ENCODE data around the gene TSPAN8.

TSPAN8 gene

DNA sequence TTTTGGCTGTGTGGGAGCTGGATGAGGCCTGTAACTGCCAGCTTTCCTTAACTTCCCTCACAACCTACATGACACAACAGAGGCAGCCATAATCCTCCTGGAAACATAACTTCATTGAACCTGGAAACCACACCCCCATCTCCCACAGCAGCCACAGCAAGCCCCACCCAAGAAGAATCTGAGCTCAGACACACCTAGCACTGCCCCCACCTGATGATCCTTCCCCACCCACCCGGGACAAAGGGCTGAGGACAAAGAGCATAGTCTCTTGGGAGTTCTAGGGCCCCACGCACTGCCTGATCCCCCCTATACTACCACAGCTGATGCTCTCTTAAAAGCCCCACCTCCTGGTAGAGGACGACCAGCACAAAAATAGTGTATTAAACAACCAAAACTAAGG is 29.6 kb upstream of the TSPAN8 start:
- TF ChIP-seq POU2F2 (IDR thresholded peaks at IDR 0.05; ENCODE audit: low read depth, low read length) (no peak), PAX5 (IDR thresholded peaks at IDR 0.05; ENCODE audit: insufficient read depth, low read length, severe bottlenecking) (no peak), TAF1 (IDR thresholded peaks at IDR 0.05; ENCODE audit: low read depth, low read length) (no peak), POLR2AphosphoS5 (IDR thresholded peaks at IDR 0.05; ENCODE audit: low read depth, low read length) (no peak), POLR2A (IDR thresholded peaks at IDR 0.05; ENCODE audit: low read depth, low read length) (no peak), SPI1 (IDR thresholded peaks at IDR 0.05; ENCODE audit: low read depth, low read length) (no peak)
- FAIRE-seq = no peak
- no peak for DNase-seq (ENCODE audit: insufficient read length, low spot score)

DNA sequence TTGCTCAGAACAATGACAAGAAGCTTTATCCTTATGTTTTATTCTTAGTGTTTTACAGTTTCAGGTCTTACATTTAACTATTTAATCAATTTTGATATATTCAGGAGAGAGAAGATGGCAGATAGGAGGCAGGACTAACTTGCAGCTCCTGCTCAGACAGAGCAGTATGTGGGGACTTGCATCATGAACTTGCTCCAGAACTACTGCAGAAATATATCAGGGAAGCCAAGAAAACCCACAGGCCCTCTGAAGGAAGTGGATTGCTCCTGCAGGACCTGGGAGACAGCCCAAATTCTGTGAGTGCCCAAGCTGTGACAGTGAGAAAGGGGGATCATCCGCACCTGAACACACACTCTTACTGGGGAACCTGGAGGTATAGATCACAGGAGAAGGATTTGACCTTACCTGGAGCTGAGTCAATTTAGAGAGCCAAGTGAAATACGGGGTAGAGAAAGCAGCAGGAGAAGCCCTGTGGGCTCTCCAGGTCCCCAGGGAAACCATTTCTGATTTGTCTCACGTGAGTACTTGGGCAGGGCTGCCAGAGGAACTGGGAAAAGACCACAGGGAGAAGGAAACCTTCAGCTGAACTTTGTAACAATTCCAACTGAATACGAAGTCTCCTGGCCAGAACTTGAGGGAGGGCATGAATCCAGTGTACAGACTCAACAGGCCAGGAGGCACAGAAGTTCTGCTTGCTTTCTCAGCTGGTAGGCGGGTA is 28.9 kb upstream of the TSPAN8 start:
- FAIRE-seq (no peak), DNase-seq (ENCODE audit: insufficient read length, low spot score) (no peak)
- no peak for TF ChIP-seq PAX5 (IDR thresholded peaks at IDR 0.05; ENCODE audit: insufficient read depth, low read length, severe bottlenecking)
- no peak for TF ChIP-seq TAF1 (IDR thresholded peaks at IDR 0.05; ENCODE audit: low read depth, low read length)
- TF ChIP-seq POU2F2 (IDR thresholded peaks at IDR 0.05; ENCODE audit: low read depth, low read length) = no peak
- no peak for TF ChIP-seq POLR2A (IDR thresholded peaks at IDR 0.05; ENCODE audit: low read depth, low read length)
- TF ChIP-seq POLR2AphosphoS5 (IDR thresholded peaks at IDR 0.05; ENCODE audit: low read depth, low read length) = no peak
- no peak for TF ChIP-seq SPI1 (IDR thresholded peaks at IDR 0.05; ENCODE audit: low read depth, low read length)

DNA sequence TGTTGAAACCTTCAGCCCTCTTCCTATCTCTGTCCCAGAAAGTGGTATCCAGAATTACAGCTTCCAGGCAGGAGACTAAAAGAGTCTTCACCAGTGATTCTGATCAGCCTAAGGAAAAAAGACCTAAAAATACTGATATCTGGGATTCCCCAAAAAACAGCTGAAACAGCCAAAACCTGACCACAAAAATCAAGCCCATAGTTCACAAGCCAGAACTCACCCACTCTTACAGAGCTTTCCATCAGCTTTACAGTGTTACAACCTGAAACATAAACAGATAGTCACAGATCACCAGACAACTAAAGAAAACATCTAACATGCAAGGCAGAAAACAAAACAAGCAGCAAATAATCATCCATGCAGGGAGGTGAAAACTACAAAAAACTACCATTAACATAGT is 26.0 kb upstream of the TSPAN8 start:
- DNase-seq (ENCODE audit: insufficient read length, low spot score) = no peak
- TF ChIP-seq POLR2A (IDR thresholded peaks at IDR 0.05; ENCODE audit: low read depth, low read length) (no peak), TAF1 (IDR thresholded peaks at IDR 0.05; ENCODE audit: low read depth, low read length) (no peak), POU2F2 (IDR thresholded peaks at IDR 0.05; ENCODE audit: low read depth, low read length) (no peak), POLR2AphosphoS5 (IDR thresholded peaks at IDR 0.05; ENCODE audit: low read depth, low read length) (no peak), PAX5 (IDR thresholded peaks at IDR 0.05; ENCODE audit: insufficient read depth, low read length, severe bottlenecking) (no peak), SPI1 (IDR thresholded peaks at IDR 0.05; ENCODE audit: low read depth, low read length) (no peak)
- no peak for FAIRE-seq

DNA sequence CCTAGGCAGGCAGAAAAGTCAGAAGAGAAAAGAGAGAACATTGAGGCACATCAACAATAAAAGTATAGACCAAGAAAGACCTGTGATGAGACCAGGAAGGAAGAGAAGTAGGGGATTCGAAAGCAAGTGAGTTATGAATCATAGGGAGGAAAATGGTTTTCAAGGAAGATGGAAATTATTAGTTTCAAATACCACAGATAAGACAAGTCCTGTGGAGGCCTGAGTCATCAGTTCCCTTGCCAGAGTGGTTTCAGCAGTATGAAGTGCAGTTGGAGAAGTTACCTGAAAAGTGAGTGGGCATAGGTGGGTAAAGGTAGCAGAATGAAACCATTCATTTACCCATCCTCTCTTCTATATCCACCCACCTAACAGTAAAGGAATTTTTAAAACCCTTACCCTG is 25.2 kb upstream of the TSPAN8 start:
- FAIRE-seq (no peak), DNase-seq (ENCODE audit: insufficient read length, low spot score) (no peak)
- TF ChIP-seq SPI1 (IDR thresholded peaks at IDR 0.05; ENCODE audit: low read depth, low read length) = no peak
- TF ChIP-seq TAF1 (IDR thresholded peaks at IDR 0.05; ENCODE audit: low read depth, low read length) = no peak
- no peak for TF ChIP-seq PAX5 (IDR thresholded peaks at IDR 0.05; ENCODE audit: insufficient read depth, low read length, severe bottlenecking)
- TF ChIP-seq POU2F2 (IDR thresholded peaks at IDR 0.05; ENCODE audit: low read depth, low read length) = no peak
- no peak for TF ChIP-seq POLR2A (IDR thresholded peaks at IDR 0.05; ENCODE audit: low read depth, low read length)
- TF ChIP-seq POLR2AphosphoS5 (IDR thresholded peaks at IDR 0.05; ENCODE audit: low read depth, low read length) = no peak

- DNase-seq (ENCODE audit: insufficient read length, low spot score) (no peak), FAIRE-seq (no peak)
- TF ChIP-seq PAX5 (IDR thresholded peaks at IDR 0.05; ENCODE audit: insufficient read depth, low read length, severe bottlenecking) (no peak), TAF1 (IDR thresholded peaks at IDR 0.05; ENCODE audit: low read depth, low read length) (no peak), SPI1 (IDR thresholded peaks at IDR 0.05; ENCODE audit: low read depth, low read length) (no peak), POLR2AphosphoS5 (IDR thresholded peaks at IDR 0.05; ENCODE audit: low read depth, low read length) (no peak), POU2F2 (IDR thresholded peaks at IDR 0.05; ENCODE audit: low read depth, low read length) (no peak), POLR2A (IDR thresholded peaks at IDR 0.05; ENCODE audit: low read depth, low read length) (no peak)
Measured at GRCh38 chr12:71178162-71178561, 20.4 kb upstream of the TSPAN8 start.

DNA sequence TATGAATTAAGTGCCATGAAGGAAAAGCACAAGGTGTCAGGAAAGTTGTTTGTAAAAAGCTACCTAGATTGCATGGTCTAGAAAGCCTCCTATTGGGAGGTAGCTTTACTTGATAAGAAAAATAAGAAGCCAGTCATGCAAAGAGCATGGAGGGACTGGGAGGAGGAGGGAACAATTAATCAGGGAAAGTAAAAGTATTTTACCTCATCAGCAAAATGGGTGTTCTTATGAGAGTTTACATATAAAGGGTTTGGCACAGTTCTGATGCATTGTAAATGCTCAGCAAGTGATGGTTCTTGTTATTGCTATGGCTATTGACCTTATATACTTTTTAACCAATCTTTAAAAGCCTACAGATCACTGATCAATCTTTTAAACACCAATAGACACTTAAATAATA is 17.0 kb upstream of the TSPAN8 start:
- FAIRE-seq = no peak
- TF ChIP-seq TAF1 (IDR thresholded peaks at IDR 0.05; ENCODE audit: low read depth, low read length) (no peak), POU2F2 (IDR thresholded peaks at IDR 0.05; ENCODE audit: low read depth, low read length) (no peak), POLR2AphosphoS5 (IDR thresholded peaks at IDR 0.05; ENCODE audit: low read depth, low read length) (no peak), PAX5 (IDR thresholded peaks at IDR 0.05; ENCODE audit: insufficient read depth, low read length, severe bottlenecking) (no peak), POLR2A (IDR thresholded peaks at IDR 0.05; ENCODE audit: low read depth, low read length) (no peak), SPI1 (IDR thresholded peaks at IDR 0.05; ENCODE audit: low read depth, low read length) (no peak)
- DNase-seq (ENCODE audit: insufficient read length, low spot score) = no peak

- FAIRE-seq = no peak
- TF ChIP-seq PAX5 (IDR thresholded peaks at IDR 0.05; ENCODE audit: insufficient read depth, low read length, severe bottlenecking) (no peak), POU2F2 (IDR thresholded peaks at IDR 0.05; ENCODE audit: low read depth, low read length) (no peak), TAF1 (IDR thresholded peaks at IDR 0.05; ENCODE audit: low read depth, low read length) (no peak), POLR2AphosphoS5 (IDR thresholded peaks at IDR 0.05; ENCODE audit: low read depth, low read length) (no peak), SPI1 (IDR thresholded peaks at IDR 0.05; ENCODE audit: low read depth, low read length) (no peak), POLR2A (IDR thresholded peaks at IDR 0.05; ENCODE audit: low read depth, low read length) (no peak)
Measured at GRCh38 chr12:71174146-71174545, 16.3 kb upstream of the TSPAN8 start.

DNA sequence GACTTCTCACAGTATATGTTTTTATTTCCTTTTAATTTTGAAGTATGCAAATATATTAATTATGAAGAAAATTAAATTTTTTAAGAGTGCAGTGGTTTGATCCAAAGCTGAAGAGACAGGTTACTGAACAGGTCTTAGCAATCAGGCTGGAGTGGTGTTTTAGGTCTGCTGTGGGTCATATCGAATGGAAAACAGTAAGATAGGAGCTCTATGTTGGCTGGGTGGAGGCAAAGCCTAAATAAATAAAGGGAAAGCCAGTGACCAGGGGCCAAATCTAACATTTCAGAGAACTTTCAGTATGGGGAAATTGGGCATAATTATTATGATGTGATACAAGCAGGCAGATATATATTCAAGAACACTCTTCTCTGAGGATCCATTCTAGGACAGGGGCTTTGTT is 12.7 kb upstream of the TSPAN8 start:
- no peak for FAIRE-seq
- TF ChIP-seq PAX5 (IDR thresholded peaks at IDR 0.05; ENCODE audit: insufficient read depth, low read length, severe bottlenecking) (no peak), POU2F2 (IDR thresholded peaks at IDR 0.05; ENCODE audit: low read depth, low read length) (no peak), SPI1 (IDR thresholded peaks at IDR 0.05; ENCODE audit: low read depth, low read length) (no peak), POLR2A (IDR thresholded peaks at IDR 0.05; ENCODE audit: low read depth, low read length) (no peak), TAF1 (IDR thresholded peaks at IDR 0.05; ENCODE audit: low read depth, low read length) (no peak), POLR2AphosphoS5 (IDR thresholded peaks at IDR 0.05; ENCODE audit: low read depth, low read length) (no peak)
- no peak for DNase-seq (ENCODE audit: insufficient read length, low spot score)

More at GRCh38 chr12:71174146-71174545, 16.3 kb upstream of the TSPAN8 start:
- no peak for DNase-seq (ENCODE audit: insufficient read length, low spot score)

DNA sequence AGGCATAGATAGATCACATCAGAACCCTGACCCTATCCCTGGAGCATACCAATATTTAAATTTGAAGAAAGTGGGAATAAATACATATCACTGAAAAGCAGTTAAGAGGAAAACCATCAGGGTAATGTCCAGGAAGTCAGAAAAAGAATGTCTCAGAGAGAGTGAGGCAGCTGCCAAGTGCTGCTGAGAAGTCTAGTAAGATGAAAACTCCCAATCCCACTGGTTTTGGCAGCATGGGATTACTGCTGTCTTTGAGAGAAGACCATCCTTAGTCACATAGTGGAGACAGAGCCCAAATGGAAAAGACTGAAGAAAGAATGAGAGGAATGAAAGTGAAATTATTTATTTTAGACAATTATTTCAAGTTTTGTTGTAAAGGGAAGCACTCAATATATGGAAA is 11.5 kb upstream of the TSPAN8 start:
- FAIRE-seq (no peak), DNase-seq (ENCODE audit: insufficient read length, low spot score) (no peak)
- no peak for TF ChIP-seq SPI1 (IDR thresholded peaks at IDR 0.05; ENCODE audit: low read depth, low read length)
- TF ChIP-seq POLR2A (IDR thresholded peaks at IDR 0.05; ENCODE audit: low read depth, low read length) = no peak
- no peak for TF ChIP-seq TAF1 (IDR thresholded peaks at IDR 0.05; ENCODE audit: low read depth, low read length)
- TF ChIP-seq PAX5 (IDR thresholded peaks at IDR 0.05; ENCODE audit: insufficient read depth, low read length, severe bottlenecking) = no peak
- TF ChIP-seq POU2F2 (IDR thresholded peaks at IDR 0.05; ENCODE audit: low read depth, low read length) = no peak
- TF ChIP-seq POLR2AphosphoS5 (IDR thresholded peaks at IDR 0.05; ENCODE audit: low read depth, low read length) = no peak
